Activated T-cell treated with anti-CD3 and anti-CD28 coated beads for 1 hour (primary cell): ENCODE results near the gene HPSE2.
"Not testable (repeated sequence)": the region's sequence is repeated elsewhere in the genome, so short reads cannot be mapped to it uniquely, and the experiment has no call there.

ENCODE experiments used
- DNase-seq: peaks from one replicate; pipeline ENCODE4 v3.0.0-alpha.2; 2020; ENCODE audit warnings: low read depth

Gene HPSE2

DNA sequence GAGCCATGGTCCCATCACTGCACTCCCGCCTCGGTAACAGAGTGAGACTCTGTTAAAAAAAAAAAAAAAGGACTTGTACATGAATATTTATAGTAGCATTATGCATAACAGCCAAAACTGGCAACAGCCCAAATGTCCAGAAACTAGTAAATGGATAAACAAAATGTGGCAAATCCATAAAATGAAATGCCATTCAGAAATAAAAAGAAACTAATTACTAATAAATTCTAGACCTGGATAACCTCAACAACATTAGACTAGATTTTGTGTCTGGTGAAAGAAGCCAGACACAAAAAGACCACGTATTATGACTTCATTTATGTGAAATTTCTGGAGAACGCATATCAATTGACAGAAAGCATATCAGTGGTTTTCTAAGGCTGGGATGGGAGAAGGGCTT, 74.5 kb downstream of the HPSE2 start:
- no peak for DNase-seq

DNA sequence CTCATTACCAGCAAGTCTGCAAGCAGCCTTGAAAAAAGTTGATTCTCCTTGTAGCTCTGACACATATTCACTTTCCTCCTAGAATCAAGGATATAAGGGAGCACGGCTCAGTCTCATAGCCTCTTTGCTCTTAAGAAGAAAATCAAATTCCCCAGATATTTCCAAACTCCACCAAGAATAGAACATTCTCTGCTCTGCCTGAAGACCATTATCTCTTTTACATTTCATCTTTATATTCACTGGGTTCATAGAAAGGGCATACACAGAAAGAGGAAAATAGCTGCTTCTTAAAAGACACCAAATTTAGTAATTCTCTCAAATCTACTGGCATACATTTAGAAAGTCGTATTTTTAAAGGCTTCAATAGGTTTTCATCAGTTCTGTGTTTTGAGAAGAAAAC, 92.0 kb downstream of the HPSE2 start:
- no peak for DNase-seq

DNA sequence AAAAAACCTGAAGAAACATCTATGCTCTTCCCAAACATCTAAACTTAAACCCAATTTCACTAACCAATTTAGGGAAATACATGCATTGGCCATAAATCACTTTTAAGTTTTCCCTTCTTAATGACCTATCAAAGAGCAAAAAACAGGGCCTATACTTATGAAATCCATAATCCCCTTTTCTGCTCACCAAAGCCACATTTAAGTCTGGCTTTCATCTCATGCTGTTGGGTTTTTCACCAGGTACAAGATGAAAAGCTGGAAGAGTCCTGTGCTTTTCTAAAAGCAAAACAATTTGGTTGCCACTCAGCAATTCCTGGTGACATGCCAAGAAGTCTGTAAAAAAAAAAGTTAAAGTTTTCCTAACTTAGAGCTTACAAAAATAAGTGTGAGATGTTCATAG, 92.6 kb downstream of the HPSE2 start:
- DNase-seq: no peak

DNA sequence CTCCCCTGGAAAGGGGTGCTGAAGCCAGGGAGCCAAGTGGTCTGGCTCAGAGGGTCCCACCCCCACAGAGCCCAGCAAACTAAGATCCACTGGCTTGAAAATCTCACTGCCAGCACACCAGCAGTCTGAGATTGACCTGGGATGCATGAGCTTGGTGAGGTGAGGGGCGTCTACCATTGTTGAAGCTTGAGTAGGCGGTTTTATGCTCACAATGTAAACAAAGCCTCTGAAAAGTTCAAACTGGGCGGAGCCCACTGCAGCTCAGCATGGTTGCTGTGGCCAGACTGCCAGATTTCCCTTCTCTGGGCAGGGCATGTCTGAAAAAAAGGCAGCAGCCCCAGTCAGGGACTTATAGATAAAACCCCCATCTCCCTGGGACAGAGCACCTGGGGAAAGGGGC, 102.8 kb downstream of the HPSE2 start:
- not testable (repeated sequence) for DNase-seq

DNA sequence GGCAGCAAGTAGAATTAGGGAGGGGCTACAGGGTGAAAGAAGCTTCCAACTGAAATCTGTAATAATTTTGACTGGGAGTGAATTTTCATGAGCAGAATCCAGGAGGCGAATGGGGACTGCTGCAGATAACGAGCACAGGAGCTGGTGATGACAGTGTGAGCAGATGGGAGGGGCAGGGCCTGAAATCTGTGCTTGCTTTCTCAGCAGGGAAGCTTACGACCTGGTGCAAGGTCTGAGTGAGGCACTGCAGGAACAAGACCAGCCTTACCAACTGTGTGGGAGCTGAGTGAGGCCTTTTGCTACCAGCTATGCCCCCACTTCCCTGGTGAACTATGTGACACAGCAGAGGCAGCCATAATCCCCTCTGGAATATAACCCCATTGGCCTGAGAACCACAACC, 109.8 kb downstream of the HPSE2 start:
- DNase-seq: no peak

DNA sequence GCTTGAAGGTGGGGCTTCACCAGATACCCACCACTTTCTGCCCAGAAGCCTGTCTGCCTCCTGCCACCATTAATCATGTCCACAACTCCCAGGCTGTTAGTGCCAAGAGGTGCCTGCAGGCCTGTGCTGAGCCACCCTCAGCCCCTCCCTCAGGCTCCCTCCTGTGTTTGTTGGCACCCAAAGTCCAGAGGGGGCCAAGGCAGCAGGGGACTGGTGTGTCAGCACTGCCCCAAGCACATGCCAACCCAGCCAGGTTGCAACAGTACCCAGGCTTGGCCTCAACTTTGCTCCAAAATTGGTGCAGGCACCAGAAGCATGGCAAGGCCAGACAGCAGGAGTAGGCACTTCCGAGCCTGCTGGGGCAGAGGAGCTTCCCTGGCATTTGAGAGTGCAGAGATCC, 111.3 kb downstream of the HPSE2 start:
- DNase-seq: no peak

DNA sequence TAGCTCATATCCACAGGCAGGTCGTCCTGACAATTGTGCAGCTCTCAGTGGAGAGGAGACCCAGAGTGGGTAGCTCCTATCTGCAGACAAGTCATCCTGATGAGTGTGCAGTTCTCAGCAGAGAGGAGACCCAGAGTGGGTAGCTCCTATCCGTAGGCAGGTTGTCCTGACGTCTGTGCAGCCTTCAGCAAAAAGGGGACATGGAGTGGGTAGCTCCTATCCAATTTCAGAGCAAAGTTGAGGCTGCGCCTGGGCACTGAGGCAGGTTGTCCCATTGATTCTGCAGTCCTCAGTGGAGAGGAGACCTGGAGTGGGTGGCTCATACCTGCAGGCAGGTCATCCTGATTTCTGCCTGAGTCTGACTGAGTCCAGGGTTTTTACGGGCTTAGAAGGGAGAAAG, 111.8 kb downstream of the HPSE2 start:
- DNase-seq: no peak

DNA sequence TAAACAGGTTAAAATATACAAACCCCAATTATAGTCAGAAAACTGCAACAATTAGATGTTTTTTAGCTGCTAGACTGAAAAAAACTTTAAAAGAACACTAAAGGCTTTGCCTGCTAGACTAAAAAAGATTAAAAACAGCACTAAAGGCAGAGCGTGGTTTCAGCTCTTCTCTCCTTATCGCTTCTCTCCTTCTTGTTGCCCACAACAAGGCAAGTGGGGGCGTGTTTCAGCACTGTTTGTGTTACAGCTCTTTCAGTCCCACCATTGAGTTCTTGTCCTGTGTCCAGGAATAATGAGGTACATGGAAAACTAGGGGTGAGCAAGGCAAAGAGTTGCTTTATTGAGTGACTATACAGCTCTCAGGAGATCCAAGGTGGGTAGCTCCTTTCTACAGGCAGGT, 112.3 kb downstream of the HPSE2 start:
- no peak for DNase-seq

DNA sequence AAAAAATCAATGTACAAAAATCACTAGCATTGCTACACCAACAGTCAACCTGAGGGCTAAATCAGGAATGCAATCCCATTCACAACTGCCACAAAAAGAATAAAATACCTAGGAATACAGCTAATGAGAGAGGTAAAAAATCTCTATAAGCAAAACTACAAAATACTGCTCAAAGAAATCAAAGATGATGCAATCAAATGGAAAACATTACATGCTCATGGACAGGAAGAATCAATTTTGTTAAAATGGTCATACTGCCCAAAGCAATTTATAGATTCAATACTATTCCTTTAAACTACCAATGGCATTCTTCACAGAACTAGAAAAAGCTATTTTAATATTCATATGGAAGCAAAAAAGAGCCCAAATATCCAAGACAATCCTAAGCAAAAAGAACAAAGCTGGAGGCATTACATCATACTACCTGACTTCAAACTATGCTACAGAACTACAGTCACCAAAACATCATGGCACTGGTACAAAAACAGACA, 116.3 kb downstream of the HPSE2 start:
- no peak for DNase-seq

DNA sequence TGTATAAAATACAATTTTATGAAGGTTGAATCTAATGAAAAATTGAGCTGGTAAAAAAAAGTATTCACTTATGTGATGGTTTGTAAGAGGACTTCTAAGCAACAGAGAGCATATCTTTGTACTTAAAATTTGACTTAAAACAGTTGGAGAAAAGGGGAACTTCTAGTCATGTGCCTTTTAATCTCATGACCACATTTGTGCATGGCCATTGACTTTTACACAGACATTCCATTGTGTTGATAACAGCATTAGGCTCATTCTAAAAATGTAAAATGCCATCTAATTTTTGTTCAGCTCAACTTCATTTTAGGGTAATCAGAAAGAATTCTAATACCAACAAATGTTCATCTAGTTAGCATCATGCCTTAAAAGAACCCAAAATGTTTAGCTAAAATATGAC, 119.9 kb downstream of the HPSE2 start:
- DNase-seq: no peak

DNA sequence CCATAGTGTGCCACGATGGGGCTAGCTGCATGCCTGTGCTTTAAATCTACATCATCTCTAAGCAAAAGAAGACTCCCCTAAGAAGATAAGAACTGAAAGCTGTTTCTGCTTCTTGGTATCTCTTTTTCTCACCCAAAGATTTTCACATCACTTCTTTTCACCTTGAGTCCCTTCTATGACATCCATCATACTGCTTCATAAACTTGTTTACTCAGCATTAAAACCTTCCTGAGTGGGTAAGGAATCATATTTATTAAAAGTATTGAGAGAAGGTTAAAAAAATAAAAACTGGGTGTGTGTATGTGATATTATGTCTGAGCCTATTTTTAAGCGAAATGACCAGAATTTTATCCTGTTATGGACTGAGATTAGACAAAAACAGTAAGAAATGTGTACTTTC, 150.3 kb downstream of the HPSE2 start:
- DNase-seq: no peak

DNA sequence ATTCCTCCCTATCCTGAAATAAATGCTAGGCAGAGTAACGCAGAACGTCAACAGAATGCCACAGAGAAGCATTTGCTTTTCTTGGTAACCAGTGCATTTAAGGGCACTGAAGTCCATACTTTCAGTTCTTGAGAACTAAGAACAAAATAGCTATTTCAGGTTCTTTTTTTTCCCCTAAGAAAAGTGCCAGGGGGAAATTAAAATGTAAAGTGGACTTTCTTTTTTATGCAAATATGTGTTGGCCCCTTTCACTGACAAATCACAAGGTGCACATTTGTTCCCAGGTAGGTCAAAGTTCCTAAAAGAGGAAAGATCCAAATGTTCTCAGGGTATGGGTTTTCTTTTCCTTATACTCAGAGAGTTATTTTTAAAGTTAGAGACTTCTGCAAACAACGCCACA, 151.5 kb downstream of the HPSE2 start:
- DNase-seq: no peak

DNA sequence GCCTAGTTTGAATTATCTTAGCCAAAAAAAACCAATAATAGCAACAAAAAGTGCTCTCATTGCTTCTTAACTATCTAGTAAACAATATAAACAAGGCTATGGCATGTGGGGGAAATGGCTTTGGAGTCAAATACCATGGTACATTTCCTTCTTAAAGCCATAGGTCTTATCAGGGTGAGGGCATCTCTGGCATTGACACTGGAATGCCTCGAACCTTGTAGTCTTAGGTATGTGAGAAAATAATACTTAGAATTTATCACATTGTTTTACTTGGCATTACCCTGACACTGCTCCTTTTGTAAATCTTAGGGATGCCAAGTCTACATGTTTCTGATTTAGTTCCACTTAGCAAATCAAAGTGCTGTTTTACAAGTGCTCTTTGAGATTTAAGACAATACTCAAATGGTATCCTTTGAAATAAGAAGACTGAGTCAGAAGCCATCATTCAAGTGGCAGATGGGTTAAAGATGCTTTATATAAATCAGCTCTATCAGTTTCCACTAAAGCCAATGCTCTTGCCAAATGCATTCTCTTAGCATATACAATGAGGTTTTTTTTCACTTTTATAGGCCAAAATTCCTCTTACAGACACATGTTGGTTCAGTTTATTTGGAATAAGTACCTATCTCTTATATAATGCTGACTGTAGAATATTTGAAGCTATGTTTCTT, 155.2 kb downstream of the HPSE2 start:
- DNase-seq: no peak

DNA sequence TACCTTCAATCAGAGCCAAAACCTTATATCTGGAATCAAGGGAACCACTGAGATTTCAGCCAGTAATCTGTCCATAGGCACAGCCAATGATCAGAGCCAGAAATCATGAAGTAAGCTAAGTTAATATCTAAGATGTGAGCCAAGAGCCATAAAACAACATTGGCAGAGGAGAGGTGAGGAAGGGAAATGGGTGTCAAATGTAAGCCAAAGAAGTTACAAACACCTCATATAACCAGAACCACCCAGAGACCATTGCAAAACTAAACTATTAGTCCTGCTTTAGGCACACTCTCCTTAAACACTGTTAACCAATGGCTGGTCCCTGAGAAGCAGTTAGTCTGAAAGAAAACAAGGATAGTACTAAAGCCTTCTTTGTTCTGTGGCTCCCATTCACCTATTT, 173.1 kb downstream of the HPSE2 start:
- no peak for DNase-seq

DNA sequence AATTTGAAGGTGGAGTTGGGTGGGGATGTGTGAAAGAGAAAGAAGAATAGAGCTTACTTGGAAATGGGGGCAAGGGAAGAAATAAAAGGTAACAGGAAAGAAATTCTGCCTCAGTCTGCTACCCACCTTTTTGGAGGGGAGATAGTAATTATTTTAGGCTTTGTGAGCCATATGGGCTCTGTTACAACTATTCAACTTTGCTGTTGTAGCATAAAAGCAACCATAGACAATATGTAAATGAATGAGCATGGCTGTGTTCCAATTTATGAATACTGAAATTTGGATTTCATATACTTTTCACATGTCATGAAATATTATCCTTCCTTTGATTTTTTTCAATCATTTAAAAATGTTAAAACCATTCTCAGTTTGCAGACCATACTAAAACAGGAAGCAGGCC, 176.9 kb downstream of the HPSE2 start:
- DNase-seq: no peak

DNA sequence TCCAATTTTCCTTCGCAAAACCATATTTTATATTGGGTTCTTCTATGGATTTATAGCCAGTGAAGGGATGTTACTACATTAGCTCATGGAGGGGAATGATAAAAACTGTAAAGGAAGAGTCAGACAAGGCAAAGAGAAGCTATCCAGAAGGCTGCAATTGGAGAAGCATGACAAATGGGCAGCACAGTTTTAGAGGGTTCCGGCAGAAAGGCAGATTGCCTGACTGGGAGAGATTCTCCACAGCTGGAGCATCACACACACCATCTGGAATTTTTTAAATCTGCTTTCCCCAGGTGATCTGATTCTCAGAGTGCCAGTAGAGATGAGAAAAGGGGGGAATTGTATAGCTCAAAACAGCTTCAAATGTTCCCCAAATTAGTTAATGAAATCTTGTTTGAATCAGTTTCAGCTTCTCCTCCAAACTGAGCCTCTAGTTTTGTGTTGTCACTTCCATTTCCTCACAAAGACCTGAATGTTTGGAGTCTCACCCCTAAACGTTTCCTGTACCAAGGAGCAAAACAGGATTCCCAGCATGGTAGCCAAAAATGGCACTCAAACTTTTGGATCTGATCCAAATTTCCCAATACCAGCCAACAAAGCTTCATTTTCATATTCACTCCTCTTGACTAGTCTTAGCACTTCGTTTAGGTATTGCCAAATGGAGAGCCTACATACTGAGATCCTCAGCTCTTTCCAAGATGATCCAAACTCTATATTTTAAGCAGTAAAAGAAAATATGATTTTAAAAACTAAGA, 177.5 kb downstream of the HPSE2 start:
- no peak for DNase-seq

DNA sequence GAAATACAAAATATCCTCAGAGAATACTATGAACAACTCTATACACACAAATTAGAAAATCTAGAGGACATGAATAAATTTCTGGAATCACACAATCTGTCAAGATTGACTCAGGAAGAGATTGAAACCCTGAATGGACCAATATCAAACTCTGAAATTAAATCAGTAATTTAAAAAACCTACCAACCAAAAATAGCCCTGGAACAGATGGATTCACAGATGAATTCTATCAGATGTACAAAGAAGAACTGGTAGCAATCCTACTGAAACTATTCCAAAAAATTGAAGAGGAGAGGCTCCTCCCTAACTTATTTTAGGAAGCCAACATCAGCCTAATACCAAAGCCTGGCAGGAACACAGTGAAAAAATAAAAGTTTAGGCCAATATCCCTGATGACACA, 190.0 kb downstream of the HPSE2 start:
- no peak for DNase-seq

DNA sequence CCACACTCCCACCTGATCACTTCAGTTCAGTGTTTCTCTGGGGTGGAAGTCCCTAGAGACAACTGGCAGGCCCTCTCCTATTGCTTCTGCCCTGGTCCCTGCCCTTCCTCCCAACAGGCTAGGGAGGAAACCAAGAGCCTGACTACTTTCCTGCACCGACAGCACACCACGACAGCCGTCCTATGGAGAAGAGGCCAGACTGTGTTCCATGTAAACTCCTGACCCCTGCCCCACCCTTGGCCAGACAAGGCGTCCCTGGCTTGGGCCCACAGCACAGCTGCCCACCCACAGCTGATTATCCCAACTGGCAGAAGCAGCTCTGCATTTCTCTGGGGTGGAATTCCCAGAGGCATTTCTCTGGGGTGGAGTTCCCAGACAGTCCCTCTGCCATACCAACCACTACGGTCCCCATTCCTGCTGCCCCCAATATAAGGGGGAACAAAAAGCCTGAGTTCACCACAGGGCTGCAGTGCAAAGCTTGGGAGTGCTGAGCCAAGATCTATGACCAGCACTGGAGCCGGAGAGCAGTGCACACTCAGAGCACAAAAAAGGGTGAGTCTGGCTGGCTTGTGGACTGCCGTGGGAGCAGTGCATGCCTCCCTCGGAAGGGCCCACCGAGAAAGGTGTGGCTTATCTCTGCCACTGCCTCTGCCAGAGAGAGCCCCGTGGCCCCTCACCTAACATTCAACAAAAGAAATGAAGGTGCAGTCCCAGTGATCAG, 193.4 kb downstream of the HPSE2 start:
- DNase-seq: no peak

DNA sequence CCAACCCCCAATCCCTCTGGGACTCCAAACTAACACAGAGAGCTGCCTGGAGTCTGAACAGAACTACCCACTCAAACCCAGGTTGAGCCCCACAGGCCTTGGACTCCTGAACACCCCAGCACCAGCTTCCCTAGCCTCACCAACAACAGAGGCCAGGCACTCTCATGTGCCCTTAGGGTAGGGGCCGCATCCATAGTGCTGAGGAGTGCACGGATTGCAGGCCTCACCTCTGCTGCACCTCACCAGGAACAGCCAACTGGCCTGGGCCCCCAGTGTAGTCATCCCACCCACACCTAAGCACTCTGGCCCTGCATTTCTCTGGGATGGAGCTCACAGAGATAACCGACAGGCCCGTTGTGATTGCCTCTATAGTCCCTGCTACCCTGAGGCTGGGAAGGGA, 194.2 kb downstream of the HPSE2 start:
- no peak for DNase-seq

DNA sequence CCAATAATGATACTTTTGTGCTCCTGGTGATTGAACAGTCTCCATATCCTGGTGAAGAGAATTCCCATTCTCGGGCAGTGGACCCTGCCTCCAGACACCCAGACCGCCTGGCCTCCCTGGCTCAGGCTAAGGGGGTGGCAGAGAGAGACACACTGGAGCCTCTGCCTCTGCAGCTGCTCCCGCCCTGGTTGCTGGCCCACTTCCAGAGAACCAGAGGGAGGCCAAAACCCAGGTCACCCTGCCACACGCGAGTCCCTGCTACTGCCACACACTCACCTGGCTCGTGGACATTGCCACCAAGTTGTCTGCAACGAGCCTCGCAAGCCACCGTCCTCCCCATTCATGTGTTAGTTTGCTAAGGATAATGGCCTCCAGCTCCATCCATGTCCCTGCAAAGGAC, 221.8 kb downstream of the HPSE2 start:
- no peak for DNase-seq

DNA sequence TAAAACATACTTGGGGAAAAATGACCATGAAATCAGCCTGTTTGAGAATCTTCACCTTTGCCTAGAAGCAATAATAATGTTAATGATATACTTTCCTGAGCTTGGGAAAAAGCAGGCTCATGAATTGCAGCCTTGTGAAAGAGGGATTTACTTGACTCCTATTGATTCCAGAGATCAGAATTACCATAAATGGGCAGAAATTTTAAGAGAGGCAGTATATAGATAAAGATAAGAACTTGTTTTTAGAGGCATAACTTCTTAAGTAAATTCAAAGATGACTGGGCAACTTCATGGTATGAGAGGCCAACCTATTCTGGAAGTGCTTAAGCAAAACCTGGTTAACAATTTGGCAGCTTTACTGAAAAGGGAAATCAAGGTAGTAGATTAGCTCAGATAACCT, 225.4 kb downstream of the HPSE2 start:
- DNase-seq: no peak

DNA sequence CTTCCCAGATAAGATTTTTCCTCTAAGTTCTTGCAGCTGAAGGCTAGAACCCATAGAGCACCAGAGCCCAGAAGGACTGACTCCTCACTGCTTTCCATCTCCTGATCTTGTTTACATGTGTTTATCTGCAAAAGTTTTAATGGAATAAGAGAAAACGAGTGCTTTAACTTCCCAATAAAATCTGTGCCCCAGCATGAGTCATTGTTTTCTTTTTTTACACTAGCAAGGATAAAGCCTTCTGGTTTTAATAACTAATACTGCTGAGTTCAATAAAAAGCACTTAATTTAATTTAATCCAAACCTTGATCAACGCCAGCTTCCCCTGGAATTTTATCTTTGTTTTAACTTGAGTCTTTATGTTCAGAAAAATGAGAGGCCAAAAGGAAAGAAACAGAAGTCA, 227.6 kb downstream of the HPSE2 start:
- no peak for DNase-seq

DNA sequence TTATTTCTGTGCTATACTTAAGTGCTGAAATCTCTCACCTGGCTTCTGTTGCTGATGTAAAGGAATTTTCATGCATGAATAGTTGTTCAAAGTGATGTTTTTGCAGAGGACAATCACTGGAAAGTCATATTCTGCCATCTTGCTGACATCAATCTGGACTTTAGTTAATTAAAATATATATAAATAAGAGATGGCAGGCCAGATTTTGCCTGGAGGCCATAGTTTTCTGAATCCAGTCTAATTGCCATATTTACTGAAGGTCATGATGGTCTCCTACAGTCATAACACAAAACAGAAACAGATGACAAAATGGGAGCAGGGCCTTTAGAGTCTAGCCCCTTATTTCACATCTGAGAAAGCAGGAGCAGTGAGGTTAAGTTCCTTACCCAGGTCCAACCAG, 228.2 kb downstream of the HPSE2 start:
- DNase-seq: no peak
